Esophagus muscularis mucosa (tissue), 4 donors: ENCODE measurements around the gene IRF8.
"Not testable (repeated sequence)": the region's sequence is repeated elsewhere in the genome, so short reads cannot be mapped to it uniquely, and the experiment has no call there.

Source experiments
- EP300 ChIP-seq: sonication (generic); formaldehyde crosslinking; IDR thresholded peaks from one replicate; pipeline ENCODE4 v1.6.1; 2017; ENCODE audit warnings: antibody characterized with exemption
- POLR2A ChIP-seq: fragments of 450-650 bp; IDR thresholded peaks from one replicate; pipeline ENCODE4 v1.6.1; 2017; ENCODE audit warnings: antibody characterized with exemption, moderate library complexity, mild to moderate bottlenecking, low read depth
- POLR2AphosphoS5 ChIP-seq, 2 donors: sonication (generic); formaldehyde crosslinking; IDR thresholded peaks; one replicate each; pipeline ENCODE4 v1.6.1; 2017; ENCODE audit warnings: antibody characterized with exemption in 2 of 2
- TF ChIP-seq, protein P1 (sequence below), 3 experiments: fragments of 200-600 bp in 2 of 3; fragments of 450-650 bp in 1 of 3; sonication (generic) in 2 of 3; IDR thresholded peaks; one replicate each; pipeline ENCODE4 v1.5.1; 2017 to 2019; ENCODE audit warnings: antibody characterized with exemption in 3 of 3, mild to moderate bottlenecking in 2 of 3, moderate library complexity in 1 of 3

- TF ChIP-seq, protein P1, sequence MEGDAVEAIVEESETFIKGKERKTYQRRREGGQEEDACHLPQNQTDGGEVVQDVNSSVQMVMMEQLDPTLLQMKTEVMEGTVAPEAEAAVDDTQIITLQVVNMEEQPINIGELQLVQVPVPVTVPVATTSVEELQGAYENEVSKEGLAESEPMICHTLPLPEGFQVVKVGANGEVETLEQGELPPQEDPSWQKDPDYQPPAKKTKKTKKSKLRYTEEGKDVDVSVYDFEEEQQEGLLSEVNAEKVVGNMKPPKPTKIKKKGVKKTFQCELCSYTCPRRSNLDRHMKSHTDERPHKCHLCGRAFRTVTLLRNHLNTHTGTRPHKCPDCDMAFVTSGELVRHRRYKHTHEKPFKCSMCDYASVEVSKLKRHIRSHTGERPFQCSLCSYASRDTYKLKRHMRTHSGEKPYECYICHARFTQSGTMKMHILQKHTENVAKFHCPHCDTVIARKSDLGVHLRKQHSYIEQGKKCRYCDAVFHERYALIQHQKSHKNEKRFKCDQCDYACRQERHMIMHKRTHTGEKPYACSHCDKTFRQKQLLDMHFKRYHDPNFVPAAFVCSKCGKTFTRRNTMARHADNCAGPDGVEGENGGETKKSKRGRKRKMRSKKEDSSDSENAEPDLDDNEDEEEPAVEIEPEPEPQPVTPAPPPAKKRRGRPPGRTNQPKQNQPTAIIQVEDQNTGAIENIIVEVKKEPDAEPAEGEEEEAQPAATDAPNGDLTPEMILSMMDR (IDR thresholded peaks at IDR 0.05), result not testable (repeated sequence)
- TF ChIP-seq EP300; POLR2A; POLR2AphosphoS5 (IDR thresholded peaks at IDR 0.05): not testable (repeated sequence)
Observed at GRCh38 chr16:85942659-85943058, 43.7 kb downstream of the IRF8 start.
